B cell (primary cell): ENCODE data around the gene RAD51D. TPM values are rescaled to one million over a fixed set of nuclear protein-coding genes. Genes with fewer than 3 reads are reported as not detected.

ENCODE experiments used
- ATAC-seq: fragments of 200-7000 bp; cut with Tn5 transposase; one replicate; pipeline ENCODE4 v1.10.0; 2021; ENCODE audit warnings: low read depth, mild to moderate bottlenecking, moderate number of reproducible peaks, moderate library complexity
- CTCF ChIA-PET: fragments of 350-600 bp; sonication (Branson Sonifier 250); formaldehyde crosslinking; loops from one replicate; lab custom pipeline; 2021; ENCODE audit warnings: antibody characterized with exemption, inconsistent platforms; lab: Charles Lee
- POLR2A ChIA-PET: fragments of 350-600 bp; sonication (Branson Sonifier 250); formaldehyde crosslinking; loops from one replicate; lab custom pipeline; 2021; ENCODE audit warnings: antibody characterized with exemption; lab: Charles Lee
- DNase-seq: peaks from one replicate; pipeline ENCODE4 v3.0.0; 2013
- H2AFZ ChIP-seq: 2 replicates; pipeline ENCODE4 v1.6.1; 2012; ENCODE audit warnings: mild to moderate bottlenecking, low read depth, low read length; ENCODE audit not compliant: insufficient read depth, poor library complexity, severe bottlenecking
- H3K27ac ChIP-seq, 2 donors: 1 replicate in 1 of 2; 2 replicates in 1 of 2; pipeline ENCODE4 v1.5.1; 2012 to 2013; ENCODE audit warnings: low read length in 2 of 2, mild to moderate bottlenecking in 2 of 2, moderate library complexity in 1 of 2
- H3K27me3 ChIP-seq, 4 experiments: fragments of 200-600 bp in 1 of 4; sonication (generic) in 1 of 4; replicated peaks in 1 of 4; 1 replicate in 2 of 4; 2 replicates in 2 of 4; pipeline versions ENCODE4 v1.6.1 to v1.7.0; 2013 to 2016; ENCODE audit warnings: low read length in 3 of 4, mild to moderate bottlenecking in 2 of 4, mixed read lengths in 1 of 4, moderate library complexity in 1 of 4; ENCODE audit not compliant: insufficient read depth in 4 of 4, control insufficient read depth in 3 of 4; ENCODE audit errors: control extremely low read depth in 1 of 4
- H3K36me3 ChIP-seq, 2 experiments: replicated peaks in 1 of 2; 1 replicate in 1 of 2; 2 replicates in 1 of 2; pipeline versions ENCODE4 v1.6.1 to v1.7.1; 2013; ENCODE audit warnings: low read length in 1 of 2; ENCODE audit not compliant: insufficient read depth in 2 of 2, control insufficient read depth in 1 of 2; ENCODE audit errors: control extremely low read depth in 1 of 2, extremely low read depth in 1 of 2
- H3K4me1 ChIP-seq, 2 donors: fragments of 200-600 bp in 1 of 2; sonication (generic) in 1 of 2; 1 replicate in 1 of 2; 2 replicates in 1 of 2; pipeline versions ENCODE4 v1.5.1 to v1.6.1; 2013 to 2017; ENCODE audit warnings: low read length in 2 of 2; ENCODE audit not compliant: control insufficient read depth in 2 of 2, insufficient read depth in 2 of 2
- H3K4me2 ChIP-seq: replicated peaks from 2 replicates; pipeline ENCODE3; 2012; ENCODE audit warnings: mild to moderate bottlenecking, low read depth, low read length; ENCODE audit not compliant: poor library complexity, severe bottlenecking
- H3K4me3 ChIP-seq, 5 experiments: fragments of 200-600 bp in 1 of 5; sonication (generic) in 1 of 5; 1 replicate in 3 of 5; 2 replicates in 2 of 5; pipeline versions ENCODE4 v1.5.1 to v1.7.0; 2011 to 2016; ENCODE audit warnings: low read length in 4 of 5, mild to moderate bottlenecking in 4 of 5, low read depth in 2 of 5, control low read depth in 1 of 5, moderate library complexity in 1 of 5; ENCODE audit not compliant: insufficient read depth in 1 of 5; ENCODE audit errors: control extremely low read depth in 1 of 5, extremely low read depth in 1 of 5
- H3K79me2 ChIP-seq: fragments of 200-600 bp; sonication (generic); one replicate; pipeline ENCODE4 v1.6.0; 2016; ENCODE audit warnings: low read length; ENCODE audit not compliant: control insufficient read depth, insufficient read depth
- H3K9ac ChIP-seq: fragments of 200-600 bp; sonication (generic); 2 replicates; pipeline ENCODE4 v1.6.1; 2017; ENCODE audit warnings: mild to moderate bottlenecking, low read length, moderate library complexity
- H3K9me3 ChIP-seq, 3 donors: one replicate each; pipeline versions ENCODE4 v1.6.1 to v1.7.1; 2013; ENCODE audit warnings: low read length in 2 of 3; ENCODE audit not compliant: control insufficient read depth in 2 of 3, insufficient read depth in 1 of 3; ENCODE audit errors: control extremely low read depth in 1 of 3
- H4K20me1 ChIP-seq: 2 replicates; pipeline ENCODE4 v1.6.0; 2012; ENCODE audit warnings: mild to moderate bottlenecking, low read length; ENCODE audit not compliant: insufficient read depth, control insufficient read depth, poor library complexity, severe bottlenecking
- H3K27ac Mint-ChIP-seq: one replicate; pipeline ENCODE4 v1.8.0; 2021; ENCODE audit warnings: mixed read lengths
- H3K27me3 Mint-ChIP-seq: one replicate; pipeline ENCODE4 v1.8.0; 2021; ENCODE audit warnings: mixed read lengths
- H3K4me1 Mint-ChIP-seq: one replicate; pipeline ENCODE4 v1.8.0; 2021; ENCODE audit warnings: mixed read lengths
- H3K4me3 Mint-ChIP-seq: one replicate; pipeline ENCODE4 v1.8.0; 2021; ENCODE audit warnings: mixed read lengths
- H3K9me3 Mint-ChIP-seq: one replicate; pipeline ENCODE4 v1.8.0; 2022; ENCODE audit warnings: mixed read lengths; ENCODE audit not compliant: insufficient read depth
- CTCF ChIP-seq: fragments of 200-600 bp; IDR thresholded peaks from one replicate; pipeline ENCODE4 v1.8.0; 2022; ENCODE audit warnings: antibody characterized with exemption, mild to moderate bottlenecking
- EZH2 ChIP-seq: IDR thresholded peaks from 2 replicates; pipeline ENCODE4 v1.6.1; 2012; ENCODE audit warnings: borderline replicate concordance, low read depth, mild to moderate bottlenecking, moderate library complexity, low read length; ENCODE audit not compliant: insufficient read depth, poor library complexity, severe bottlenecking
- WGBS: methylation state at CpG from one replicate; pipeline ENCODE4 v1.1.5; 2013; ENCODE audit warnings: missing lambda C conversion rate; ENCODE audit not compliant: insufficient coverage; 5-methylcytosine and 5-hydroxymethylcytosine counted together
- intact Hi-C: fragments of 100-400 bp; cut with micrococcal nuclease; formaldehyde crosslinking; loops from one replicate; pipeline ENCODE4 v1.10.0; 2022
- polyA plus RNA-seq: library from polyadenylated mRNA; depleted of rRNA; stranded (reverse); fragments of >200 nt; gene quantifications from 2 replicates; pipeline ENCODE4 v1.2.3, GENCODE V29; 2012
- total RNA-seq, 2 donors: library from RNA; stranded (reverse); fragments of 120-200 nt in 1 of 2; gene quantifications; 1 replicate in 1 of 2; 2 replicates in 1 of 2; pipeline versions ENCODE4 v1.2.3 to v1.2.4, GENCODE V29; 2013 to 2022

RAD51D gene
- total and polyA plus RNA-seq, 2 donors (not counting 1 experiment from before 2014, with no cell fraction given) = 12.8 to 29.4 TPM

- H3K27me3 Mint-ChIP-seq = peaks cover 53% of the 10 kb centered on the region
- no peaks in the 10 kb centered on the region for H3K4me1 Mint-ChIP-seq
- no peak overlapping the region for H3K27ac ChIP-seq
- no peaks in the 10 kb centered on the region for H3K9me3 Mint-ChIP-seq
- H3K4me3 Mint-ChIP-seq = no peak overlapping the region
- no peak overlapping the region for H2AFZ ChIP-seq
- ATAC-seq (no peak), DNase-seq (no peak)
- no peak for TF ChIP-seq CTCF
- no peak for TF ChIP-seq EZH2
- no peaks in the 10 kb centered on the region for H3K36me3 ChIP-seq
- no CpG with 5 or more reads among the region's 7 CpGs for WGBS
- H4K20me1 ChIP-seq = no peaks in the 10 kb centered on the region
- H3K27ac Mint-ChIP-seq = no peak overlapping the region
- no peaks in the 10 kb centered on the region for H3K4me1 ChIP-seq
- H3K4me3 ChIP-seq = no peak overlapping the region
- no peak overlapping the region for H3K4me2 ChIP-seq
- intact Hi-C loops = no loop called here
- no peaks in the 10 kb centered on the region for H3K9me3 ChIP-seq
- peaks cover 0 to 21% (median 9%) of the 10 kb centered on the region in 4 experiments for H3K27me3 ChIP-seq
- no peaks in the 10 kb centered on the region for H3K79me2 ChIP-seq
- POLR2A ChIA-PET = no interaction called here
- no peak overlapping the region for H3K9ac ChIP-seq
- CTCF ChIA-PET = interaction anchor here (0.9 kb wide), 1 partner anchor 375 kb away, joined by 3 read pairs; no protein-coding TSS in a partner anchor
Measured at GRCh38 chr17:35163886-35164285, 44.2 kb upstream of the RAD51D start.

- Mint-ChIP-seq H3K4me3 (no peak overlapping the region), H3K27me3 (peaks cover 57% of the 10 kb centered on the region), H3K27ac (no peak overlapping the region), H3K9me3 (no peaks in the 10 kb centered on the region), H3K4me1 (no peaks in the 10 kb centered on the region)
- H3K9me3 ChIP-seq = no peaks in the 10 kb centered on the region
- no peak overlapping the region for H3K27ac ChIP-seq
- no peaks in the 10 kb centered on the region for H3K4me1 ChIP-seq
- ATAC-seq (no peak), DNase-seq (no peak)
- H2AFZ ChIP-seq = no peak overlapping the region
- TF ChIP-seq CTCF = no peak
- no peak for TF ChIP-seq EZH2
- no peak overlapping the region for H3K9ac ChIP-seq
- intact Hi-C loops = no loop called here
- WGBS = 97% methylated on average over 3 of the region's 4 CpGs
- no peak overlapping the region for H3K4me2 ChIP-seq
- ChIA-PET CTCF (interaction anchor here (1.0 kb wide), 1 partner anchor 584 kb away, joined by 3 read pairs; no protein-coding TSS in a partner anchor), POLR2A (no interaction called here)
- peaks cover 0 to 24% (median 11%) of the 10 kb centered on the region in 4 experiments for H3K27me3 ChIP-seq
- H3K4me3 ChIP-seq = no peak overlapping the region
- H4K20me1 ChIP-seq = no peaks in the 10 kb centered on the region
- no peaks in the 10 kb centered on the region for H3K36me3 ChIP-seq
- no peaks in the 10 kb centered on the region for H3K79me2 ChIP-seq
Measured at GRCh38 chr17:35162755-35163154, 43.1 kb upstream of the RAD51D start.
